Metanephros (tissue), 2 donors: ENCODE data around the gene SLC4A9. TPM values are rescaled to one million over a fixed set of nuclear protein-coding genes. Genes with fewer than 3 reads are reported as not detected.

Experiments
- small RNA-seq: library from RNA; depleted of rRNA; stranded (forward); fragments of <200 nt; gene quantifications from one replicate; pipeline ENCODE3, GENCODE V24; 2014; ENCODE audit warnings: low replicate concordance
- total RNA-seq: library from RNA; depleted of rRNA; stranded (reverse); fragments of >200 nt; gene quantifications from one replicate; pipeline ENCODE4 v1.2.3, GENCODE V29; 2014

SLC4A9 gene
- 21.8 TPM for total RNA-seq

GRCh38 chr5:140360101-140360500, at the start of gene SLC4A9:
Gene SLC4A9, plus strand, starts transcription at chr5:140360194. Its CDS starts 43 bp downstream, at chr5:140360237.

GRCh38 chr5:140346348-140347221, 13.4 kb upstream of the SLC4A9 start, which contains the start of gene HBEGF:
Gene HBEGF, minus strand, starts transcription at chr5:140346603. Its CDS starts 275 bp downstream, at chr5:140346328.

GRCh38 chr5:140401362-140402257, 41.6 kb downstream of the SLC4A9 start, which contains the start of gene ANKHD1:
Gene ANKHD1, plus strand, starts transcription at chr5:140401833. Its CDS starts 135 bp downstream, at chr5:140401968.

Small RNA genes lying within 50 kb of the gene (small RNA-seq; reads per million reads assigned to genes)
- gene RNU4-14P: not detected

Other genes starting within 250 kb of the SLC4A9 start
- 15.7 TPM for gene PURA, start 246.1 kb upstream of the SLC4A9 start, total RNA-seq
- gene IGIP, start 234.3 kb upstream of the SLC4A9 start, total RNA-seq: 5.8 TPM
- gene CYSTM1, start 185.0 kb upstream of the SLC4A9 start, total RNA-seq: 50.5 TPM
- 40.8 TPM for gene PFDN1, start 57.1 kb upstream of the SLC4A9 start, total RNA-seq
- 18.6 TPM for gene HBEGF, start 13.6 kb upstream of the SLC4A9 start, total RNA-seq
- gene ANKHD1, start 41.6 kb downstream of the SLC4A9 start, total RNA-seq: 125 TPM
- gene EIF4EBP3, start 187.5 kb downstream of the SLC4A9 start, total RNA-seq: 6.0 TPM
- 19.4 TPM for gene SRA1, start 197.3 kb downstream of the SLC4A9 start, total RNA-seq
- 34.1 TPM for gene APBB3, start 204.4 kb downstream of the SLC4A9 start, total RNA-seq
- gene SLC35A4, start 204.6 kb downstream of the SLC4A9 start, total RNA-seq: 18.6 TPM